K562 (cell line): ENCODE results near the gene PQBP1. TPM values are rescaled to one million over a fixed set of nuclear protein-coding genes. Genes with fewer than 3 reads are reported as not detected.

ENCODE experiments used
- CHCHD3 ChIP-seq: fragments of 250-450 bp; sonication (Bioruptor Pico); IDR thresholded peaks from 2 replicates; pipeline ENCODE4 v2.1.2; 2022; ENCODE audit warnings: mild to moderate bottlenecking
- ERF ChIP-seq: fragments of 450-650 bp; formaldehyde crosslinking; IDR thresholded peaks from 2 replicates; pipeline ENCODE4 v1.4.0; 2020; ENCODE audit warnings: mild to moderate bottlenecking, mixed read lengths
- GTF2A2 ChIP-seq: IDR thresholded peaks from 2 replicates; pipeline ENCODE4 v1.6.1; 2016; ENCODE audit warnings: mild to moderate bottlenecking, missing genetic modification characterization, missing compliant biosample characterization
- GTF2F1 ChIP-seq: IDR thresholded peaks from 2 replicates; pipeline ENCODE4 v1.6.1; 2011; ENCODE audit warnings: low read depth, low read length, improper control_type of control experiment
- HNRNPUL1 ChIP-seq: fragments of 200-400 bp; formaldehyde crosslinking; IDR thresholded peaks from 2 replicates; pipeline ENCODE4 v1.6.1; 2017; ENCODE audit warnings: low read length
- MLX ChIP-seq, 2 experiments: fragments of 450-650 bp in 1 of 2; sonication (generic) in 1 of 2; formaldehyde crosslinking; conservative IDR thresholded peaks; 2 replicates each; pipeline versions ENCODE4 v1.4.0 to v1.8.1; 2020 to 2022; ENCODE audit warnings: mild to moderate bottlenecking in 1 of 2, missing genetic modification reagents in 1 of 2
- SAFB ChIP-seq: fragments of 200-400 bp; formaldehyde crosslinking; IDR thresholded peaks from 2 replicates; pipeline ENCODE4 v1.6.1; 2017; ENCODE audit warnings: low read depth, low read length, borderline replicate concordance
- SMC3 ChIP-seq: conservative IDR thresholded peaks from 2 replicates; pipeline ENCODE4 v1.6.1; 2011; ENCODE audit warnings: low read depth, low read length, improper control_type of control experiment; ENCODE audit not compliant: insufficient read depth
- SREBF2 ChIP-seq: sonication (generic); formaldehyde crosslinking; IDR thresholded peaks from 2 replicates; pipeline ENCODE4 v1.4.0; 2020; ENCODE audit warnings: mild to moderate bottlenecking, missing genetic modification reagents
- STAT5A ChIP-seq: IDR thresholded peaks from 2 replicates; pipeline ENCODE4 v1.6.1; 2012; ENCODE audit warnings: low read length, inconsistent platforms, borderline replicate concordance
- WHSC1 ChIP-seq: IDR thresholded peaks from one replicate; pipeline ENCODE4 v1.6.1; 2012; ENCODE audit warnings: low read length, control low read depth, inconsistent platforms
- XRCC4 ChIP-seq: IDR thresholded peaks from one replicate; pipeline ENCODE4 v1.6.1; 2011; ENCODE audit not compliant: insufficient read depth, insufficient read length; ENCODE audit errors: extremely low read depth
- ZNF165 ChIP-seq: fragments of 250-450 bp; sonication (Bioruptor Pico); IDR thresholded peaks from 2 replicates; pipeline ENCODE4 v1.4.0; 2020; ENCODE audit warnings: borderline replicate concordance
- ZNF23 ChIP-seq: fragments of 250-450 bp; sonication (Bioruptor Pico); IDR thresholded peaks from 2 replicates; pipeline ENCODE4 v1.4.0; 2020; ENCODE audit warnings: mild to moderate bottlenecking
- ZNF407 ChIP-seq: fragments of 450-650 bp; IDR thresholded peaks from 2 replicates; pipeline ENCODE4 v1.6.1; 2016; ENCODE audit warnings: low read depth
- polyA plus RNA-seq, 8 experiments: library from polyadenylated mRNA; depleted of rRNA in 4 of 8; stranded (reverse) in 5 of 8; unstranded in 3 of 8; fragments of >200 nt; fragmentation: Nextera tagmentation in 2 of 8; fragmentation: Illumina TruSeq in 1 of 8; extraction: Ambion mirVana in 2 of 8; extraction: Trizol in 1 of 8; gene quantifications; 2 replicates each; pipeline versions ENCODE4 v1.2.1 to v1.2.3, GENCODE V29; 2011 to 2014; ENCODE audit warnings: inconsistent platforms in 1 of 8, missing spikeins in 1 of 8
- total RNA-seq, 7 experiments: library from RNA; depleted of rRNA in 6 of 7; stranded (reverse); fragments of >200 nt in 6 of 7; fragmentation: Illumina TruSeq in 2 of 7; extraction: Trizol in 2 of 7; gene quantifications; 2 replicates each; pipeline versions ENCODE4 v1.2.1 to v1.2.3, GENCODE V29; 2011 to 2021; ENCODE audit warnings: low replicate concordance in 1 of 7
- TF ChIP-seq, protein P1 (sequence below): IDR thresholded peaks from 3 replicates; pipeline ENCODE4 v1.6.1; 2011; ENCODE audit warnings: borderline replicate concordance, mild to moderate bottlenecking; ENCODE audit not compliant: insufficient read length, insufficient read depth

The PQBP1 gene
- total and polyA plus RNA-seq, 9 of the 15 experiments (the other 6 are each of a cell fraction or from before 2014, with no cell fraction given), result 41.3 to 262 (median 112) TPM

DNA sequence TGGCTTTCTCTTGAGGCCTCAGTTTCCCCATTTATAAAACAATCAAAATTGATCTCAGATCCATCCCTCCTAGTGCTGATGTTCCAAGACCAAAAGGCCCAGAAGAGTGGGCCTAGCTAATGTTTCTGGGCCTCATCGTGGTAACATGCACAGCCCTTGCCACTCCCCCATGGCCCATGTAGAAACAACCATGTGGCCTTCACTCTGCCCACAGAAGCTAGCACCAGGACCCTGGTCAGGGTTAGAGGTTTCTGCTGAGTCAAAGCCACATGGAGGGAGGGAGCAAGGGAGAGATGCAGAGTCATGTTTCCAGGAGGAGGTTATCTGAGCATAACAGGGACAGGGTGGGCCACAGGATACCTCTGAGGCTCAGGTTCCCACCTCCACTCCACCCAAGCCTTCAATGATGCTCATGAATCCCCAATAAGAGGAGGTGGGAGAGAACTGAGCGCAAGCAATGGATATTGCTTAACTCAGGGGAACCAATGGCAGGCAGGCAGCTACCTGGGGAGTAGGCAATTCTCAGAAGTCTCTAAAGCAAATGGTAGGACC lies 42.8 kb downstream of the PQBP1 start (continued):
- TF ChIP-seq ZNF407 (no peak), GTF2F1 (no peak), ZNF165 (CRISPR knock-in tag) (no peak), HNRNPUL1 (no peak), ZNF23 (no peak), WHSC1 (no peak), SAFB (no peak), CHCHD3 (CRISPR knock-in tag) (no peak), MLX (CRISPR knock-in tag; conservative IDR thresholded peaks at IDR 0.05) (no peak), XRCC4 (no peak), ERF (CRISPR knock-in tag) (0 out of 2 replicates have a peak, but pooled peaks have one; percentile 72), GTF2A2 (tag) (no peak), SREBF2 (no peak), STAT5A (peak; percentile 96), SMC3 (no peak)
- TF ChIP-seq, protein P1, sequence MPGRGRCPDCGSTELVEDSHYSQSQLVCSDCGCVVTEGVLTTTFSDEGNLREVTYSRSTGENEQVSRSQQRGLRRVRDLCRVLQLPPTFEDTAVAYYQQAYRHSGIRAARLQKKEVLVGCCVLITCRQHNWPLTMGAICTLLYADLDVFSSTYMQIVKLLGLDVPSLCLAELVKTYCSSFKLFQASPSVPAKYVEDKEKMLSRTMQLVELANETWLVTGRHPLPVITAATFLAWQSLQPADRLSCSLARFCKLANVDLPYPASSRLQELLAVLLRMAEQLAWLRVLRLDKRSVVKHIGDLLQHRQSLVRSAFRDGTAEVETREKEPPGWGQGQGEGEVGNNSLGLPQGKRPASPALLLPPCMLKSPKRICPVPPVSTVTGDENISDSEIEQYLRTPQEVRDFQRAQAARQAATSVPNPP, result no peak
